ENCODE data around the gene ZNF423.

Gene ZNF423

GRCh38 chr16:49552313-49552928 lies 303.5 kb downstream of the ZNF423 start:
- TF ChIP-seq, protein P1, sequence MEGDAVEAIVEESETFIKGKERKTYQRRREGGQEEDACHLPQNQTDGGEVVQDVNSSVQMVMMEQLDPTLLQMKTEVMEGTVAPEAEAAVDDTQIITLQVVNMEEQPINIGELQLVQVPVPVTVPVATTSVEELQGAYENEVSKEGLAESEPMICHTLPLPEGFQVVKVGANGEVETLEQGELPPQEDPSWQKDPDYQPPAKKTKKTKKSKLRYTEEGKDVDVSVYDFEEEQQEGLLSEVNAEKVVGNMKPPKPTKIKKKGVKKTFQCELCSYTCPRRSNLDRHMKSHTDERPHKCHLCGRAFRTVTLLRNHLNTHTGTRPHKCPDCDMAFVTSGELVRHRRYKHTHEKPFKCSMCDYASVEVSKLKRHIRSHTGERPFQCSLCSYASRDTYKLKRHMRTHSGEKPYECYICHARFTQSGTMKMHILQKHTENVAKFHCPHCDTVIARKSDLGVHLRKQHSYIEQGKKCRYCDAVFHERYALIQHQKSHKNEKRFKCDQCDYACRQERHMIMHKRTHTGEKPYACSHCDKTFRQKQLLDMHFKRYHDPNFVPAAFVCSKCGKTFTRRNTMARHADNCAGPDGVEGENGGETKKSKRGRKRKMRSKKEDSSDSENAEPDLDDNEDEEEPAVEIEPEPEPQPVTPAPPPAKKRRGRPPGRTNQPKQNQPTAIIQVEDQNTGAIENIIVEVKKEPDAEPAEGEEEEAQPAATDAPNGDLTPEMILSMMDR (IDR thresholded peaks at IDR 0.05), result no peak
- Histone ChIP-seq H2AFZ (no peak overlapping the region), H3K9me3 (ENCODE audit: control insufficient read depth, low read length) (no peaks in the 10 kb centered on the region), H3K9ac (no peak overlapping the region), H3K4me1 (no peaks in the 10 kb centered on the region), H3K36me3 (ENCODE audit: control insufficient read depth, insufficient read depth, low read length) (no peaks in the 10 kb centered on the region), H3K4me2 (ENCODE audit: low read length) (no peak overlapping the region), H3K27me3 (ENCODE audit: control insufficient read depth, insufficient read depth, low read length) (no peaks in the 10 kb centered on the region), H3K4me3 (ENCODE audit: low read depth, low read length) (no peak overlapping the region), H3K79me2 (no peaks in the 10 kb centered on the region), H3K27ac (no peak overlapping the region)

DNA sequence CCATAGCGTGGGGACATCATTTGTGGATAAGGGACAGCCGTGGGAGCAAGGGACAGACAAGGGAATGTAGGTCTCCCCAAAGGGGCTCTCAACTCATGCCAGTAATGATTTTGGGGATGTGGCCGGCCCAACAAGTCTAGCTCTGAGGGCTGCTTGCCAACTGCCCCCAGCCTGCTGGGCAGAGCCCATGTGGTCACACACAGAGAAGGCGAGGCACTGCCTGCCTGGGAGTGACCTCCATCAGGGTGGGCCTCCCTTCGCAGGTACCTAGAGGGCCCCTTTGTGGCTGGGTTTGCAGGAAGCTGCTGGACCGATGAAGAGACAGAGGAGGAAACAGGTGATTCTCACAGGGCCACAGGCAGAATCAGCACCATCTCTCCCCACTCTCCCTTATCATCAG lies 305.2 kb downstream of the ZNF423 start:
- Histone ChIP-seq H3K9me3 (ENCODE audit: control insufficient read depth, low read length) (no peaks in the 10 kb centered on the region), H2AFZ (no peak overlapping the region), H3K79me2 (no peaks in the 10 kb centered on the region), H3K4me3 (ENCODE audit: low read depth, low read length) (no peak overlapping the region), H3K4me1 (no peaks in the 10 kb centered on the region), H3K36me3 (ENCODE audit: control insufficient read depth, insufficient read depth, low read length) (no peaks in the 10 kb centered on the region), H3K9ac (no peak overlapping the region), H3K27me3 (ENCODE audit: control insufficient read depth, insufficient read depth, low read length) (no peaks in the 10 kb centered on the region), H3K4me2 (ENCODE audit: low read length) (no peak overlapping the region), H3K27ac (no peak overlapping the region)
- TF ChIP-seq, protein P1 (IDR thresholded peaks at IDR 0.05), result no peak

- H3K9me3 ChIP-seq (ENCODE audit: control insufficient read depth, low read length), result no peaks in the 10 kb centered on the region
- H3K27ac ChIP-seq, result no peak overlapping the region
- no peaks in the 10 kb centered on the region for H3K4me1 ChIP-seq
- no peak overlapping the region for H2AFZ ChIP-seq
- no peak overlapping the region for H3K9ac ChIP-seq
- H3K4me2 ChIP-seq (ENCODE audit: low read length), result no peak overlapping the region
- TF ChIP-seq, protein P1 (IDR thresholded peaks at IDR 0.05), result no peak
- no peaks in the 10 kb centered on the region for H3K27me3 ChIP-seq (ENCODE audit: control insufficient read depth, insufficient read depth, low read length)
- no peaks in the 10 kb centered on the region for H3K36me3 ChIP-seq (ENCODE audit: control insufficient read depth, insufficient read depth, low read length)
- H3K4me3 ChIP-seq (ENCODE audit: low read depth, low read length), result no peak overlapping the region
- H3K79me2 ChIP-seq, result no peaks in the 10 kb centered on the region
These were observed 305.8 kb downstream of the ZNF423 start for GRCh38 chr16:49550140-49550539.

GRCh38 chr16:49548325-49548970 lies 307.5 kb downstream of the ZNF423 start:
- no peak overlapping the region for H3K27ac ChIP-seq
- H3K9ac ChIP-seq, result no peak overlapping the region
- H2AFZ ChIP-seq, result no peak overlapping the region
- no peaks in the 10 kb centered on the region for H3K9me3 ChIP-seq (ENCODE audit: control insufficient read depth, low read length)
- no peak overlapping the region for H3K4me3 ChIP-seq (ENCODE audit: low read depth, low read length)
- H3K4me2 ChIP-seq (ENCODE audit: low read length), result no peak overlapping the region
- TF ChIP-seq, protein P1 (IDR thresholded peaks at IDR 0.05), result no peak
- H3K27me3 ChIP-seq (ENCODE audit: control insufficient read depth, insufficient read depth, low read length), result no peaks in the 10 kb centered on the region
- H3K36me3 ChIP-seq (ENCODE audit: control insufficient read depth, insufficient read depth, low read length), result no peaks in the 10 kb centered on the region
- no peaks in the 10 kb centered on the region for H3K79me2 ChIP-seq
- no peaks in the 10 kb centered on the region for H3K4me1 ChIP-seq

- Histone ChIP-seq H3K4me2 (ENCODE audit: low read length) (no peak overlapping the region), H3K36me3 (ENCODE audit: control insufficient read depth, insufficient read depth, low read length) (no peaks in the 10 kb centered on the region), H3K9ac (no peak overlapping the region), H3K27ac (no peak overlapping the region), H3K79me2 (no peaks in the 10 kb centered on the region), H3K27me3 (ENCODE audit: control insufficient read depth, insufficient read depth, low read length) (no peaks in the 10 kb centered on the region), H3K9me3 (ENCODE audit: control insufficient read depth, low read length) (no peaks in the 10 kb centered on the region), H3K4me1 (no peaks in the 10 kb centered on the region), H2AFZ (no peak overlapping the region), H3K4me3 (ENCODE audit: low read depth, low read length) (no peak overlapping the region)
- TF ChIP-seq, protein P1 (IDR thresholded peaks at IDR 0.05), result no peak
These were observed 308.5 kb downstream of the ZNF423 start for GRCh38 chr16:49547448-49547847.
